ENCODE measurements around the gene NEDD9. TPM values are rescaled to one million over a fixed set of nuclear protein-coding genes. Genes with fewer than 3 reads are reported as not detected.
A peak's percentile ranks its signal among the peaks of the same experiment; 100 is the strongest.

NEDD9 gene
- polyA plus RNA-seq, 1 donor: 67.0 TPM

DNA sequence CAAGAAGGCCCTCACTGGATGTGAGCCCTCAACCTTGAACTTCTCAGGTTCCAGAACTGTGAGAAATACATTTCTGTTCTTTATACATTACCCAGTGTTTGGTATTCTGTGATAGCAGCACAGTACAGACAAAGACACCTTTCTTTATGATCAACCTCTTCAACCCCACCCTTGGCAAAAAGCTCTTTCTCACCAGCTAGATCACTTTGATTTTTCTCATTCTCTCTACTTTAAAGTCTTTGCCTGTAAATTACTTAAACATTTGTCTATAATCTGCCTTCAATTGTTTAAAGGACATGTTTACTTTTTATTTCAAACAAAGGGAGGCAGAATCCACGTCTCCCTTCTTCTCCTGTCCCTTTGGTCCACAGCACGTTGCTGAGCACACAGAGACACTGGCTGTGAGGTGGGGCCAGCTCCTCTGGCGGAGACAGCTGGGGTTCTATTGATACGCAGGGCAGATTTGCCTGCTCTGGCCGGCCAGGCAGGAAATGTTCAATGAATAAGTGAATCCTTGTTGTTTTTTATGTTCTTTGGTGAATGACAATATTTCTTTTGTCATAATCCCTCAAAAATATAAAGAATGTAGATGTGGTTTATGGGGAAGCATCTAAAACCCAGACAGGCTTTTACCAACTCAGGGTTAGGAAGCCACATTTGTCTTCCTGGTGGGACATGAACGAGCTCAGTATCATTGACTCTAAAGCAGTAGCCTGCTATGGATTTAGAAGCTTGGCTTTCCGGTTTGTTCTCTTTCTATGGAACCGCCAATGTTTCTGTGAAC lies 52.9 kb downstream of the NEDD9 start:
- no peak for DNase-seq

DNA sequence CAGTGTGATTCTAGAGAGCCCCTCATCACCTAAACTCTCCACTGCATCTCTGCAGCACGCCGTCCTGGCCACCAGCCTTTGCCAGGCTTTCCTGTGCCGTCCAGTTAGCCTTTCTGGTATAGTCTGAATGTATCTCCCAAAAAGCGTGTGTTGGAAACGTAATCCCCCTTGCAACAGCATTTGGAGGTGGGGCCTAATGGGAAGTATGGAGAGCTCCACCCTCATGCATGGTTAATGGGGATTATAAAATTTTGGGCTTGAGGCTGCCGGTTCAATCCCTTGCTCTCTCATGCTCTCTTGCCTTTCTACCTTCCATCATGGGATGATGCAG lies 53.4 kb downstream of the NEDD9 start:
- DNase-seq: no peak

DNA sequence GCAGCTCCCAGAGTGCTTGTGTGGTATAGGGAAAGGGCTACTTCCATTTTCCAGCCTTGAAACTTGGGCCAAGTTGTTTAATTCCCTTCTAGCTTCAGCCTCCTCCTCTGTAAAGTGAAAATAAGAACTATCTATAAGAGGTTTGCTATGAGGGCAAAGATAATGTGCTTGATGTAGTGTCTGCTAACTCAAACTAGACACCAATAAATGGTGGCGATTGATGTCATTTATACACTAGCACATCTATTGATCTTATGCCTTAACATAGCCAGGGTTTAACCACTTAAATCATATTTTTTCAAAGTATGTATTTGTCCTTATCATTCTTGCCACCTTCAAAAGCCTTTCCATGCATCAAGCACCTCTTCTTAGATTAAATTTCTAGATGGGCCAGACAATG lies 55.2 kb downstream of the NEDD9 start:
- DNase-seq: no peak

DNA sequence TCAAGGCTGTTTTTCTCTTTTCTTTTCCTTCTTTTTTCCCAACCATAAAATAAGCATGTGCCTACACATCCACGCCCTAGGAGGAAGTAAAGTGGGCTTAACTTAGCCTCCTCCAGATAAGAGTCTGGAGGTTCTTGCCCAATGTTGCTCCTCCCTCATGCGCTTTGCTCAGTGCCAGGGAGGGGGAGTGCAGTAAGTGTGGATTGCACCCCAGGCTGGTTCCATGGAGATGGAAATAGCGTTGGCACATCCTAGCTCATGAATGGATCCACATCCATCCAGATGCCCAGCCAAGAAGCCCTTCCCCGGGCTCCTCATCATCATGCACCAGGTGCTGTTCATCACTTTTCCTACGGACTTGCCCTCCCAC lies 58.2 kb downstream of the NEDD9 start:
- DNase-seq: no peak

- peak; percentile 72 for DNase-seq
These were observed 59.8 kb downstream of the NEDD9 start for GRCh38 chr6:11172501-11173327.

- no peak for DNase-seq
These were observed 60.5 kb downstream of the NEDD9 start for GRCh38 chr6:11171952-11172351.

DNA sequence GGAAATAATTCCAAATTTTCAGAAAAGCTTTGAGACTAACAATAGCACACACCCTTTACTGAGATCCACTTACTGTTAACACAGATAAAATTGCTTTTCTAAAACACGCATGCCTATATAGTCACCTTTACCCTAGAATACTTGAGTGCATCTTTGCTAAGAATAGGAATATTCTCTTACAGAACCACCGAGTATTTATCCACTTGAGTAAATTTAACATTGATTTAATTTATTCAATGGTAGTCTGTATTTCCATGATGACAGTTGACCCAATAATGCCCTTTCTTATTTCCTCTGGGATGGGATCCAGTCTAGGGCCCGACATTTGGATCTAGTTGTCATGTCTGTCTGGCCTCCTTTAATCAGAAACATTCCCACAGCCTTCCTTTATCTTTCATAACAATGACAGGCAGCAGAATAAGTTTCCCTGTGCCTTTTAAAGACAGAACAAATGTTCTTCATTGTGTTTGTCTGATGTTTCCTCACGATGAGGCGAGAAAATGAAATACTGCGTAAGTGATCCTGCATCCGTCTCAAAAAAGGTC lies 64.3 kb downstream of the NEDD9 start:
- DNase-seq: no peak

GRCh38 chr6:11166948-11167347 lies 65.5 kb downstream of the NEDD9 start:
- DNase-seq: no peak

DNA sequence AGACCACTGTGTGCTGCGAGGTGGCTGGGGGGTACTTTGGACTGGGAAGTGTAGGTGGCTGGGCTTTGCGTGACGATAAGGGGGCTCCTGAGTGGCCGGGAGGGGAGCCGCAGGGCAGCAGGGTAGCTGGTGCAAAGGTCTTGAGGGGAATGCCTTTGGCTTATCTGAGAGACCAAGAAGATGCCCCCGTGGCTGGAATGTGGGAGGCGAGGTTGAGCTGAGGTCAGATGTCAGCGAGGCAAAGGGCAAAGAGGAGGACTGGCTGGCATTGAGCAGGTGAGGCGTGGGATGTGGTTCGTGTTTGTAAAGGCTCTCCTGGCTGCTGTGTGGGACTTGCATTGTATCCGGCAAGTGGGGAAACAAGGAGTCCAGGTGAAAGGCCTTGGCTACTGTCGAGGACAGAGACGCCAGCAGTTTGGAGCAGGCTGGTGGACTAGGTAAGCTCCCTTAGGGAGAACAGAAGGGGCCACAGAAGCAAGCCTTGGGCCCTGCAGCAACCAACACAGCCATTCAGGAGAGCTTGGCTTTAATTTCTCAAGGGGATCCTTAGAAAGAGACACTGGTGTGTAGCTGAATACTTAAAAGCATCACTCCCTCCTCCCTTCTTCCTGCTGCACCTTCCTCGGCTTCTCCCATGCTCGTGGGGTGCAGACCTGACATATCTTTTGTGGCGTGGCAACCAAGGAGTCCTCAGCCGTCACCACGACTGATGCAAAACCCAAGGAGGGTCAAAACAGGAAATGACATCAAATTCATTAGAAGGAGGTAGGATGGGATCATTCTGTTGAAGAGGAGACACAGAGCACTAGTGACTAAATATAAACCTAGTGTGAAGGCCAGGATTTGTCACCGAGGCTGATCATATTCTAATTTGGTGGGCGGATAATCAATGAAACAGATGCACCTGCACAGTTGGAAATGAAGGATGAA lies 67.5 kb downstream of the NEDD9 start:
- DNase-seq: no peak

DNA sequence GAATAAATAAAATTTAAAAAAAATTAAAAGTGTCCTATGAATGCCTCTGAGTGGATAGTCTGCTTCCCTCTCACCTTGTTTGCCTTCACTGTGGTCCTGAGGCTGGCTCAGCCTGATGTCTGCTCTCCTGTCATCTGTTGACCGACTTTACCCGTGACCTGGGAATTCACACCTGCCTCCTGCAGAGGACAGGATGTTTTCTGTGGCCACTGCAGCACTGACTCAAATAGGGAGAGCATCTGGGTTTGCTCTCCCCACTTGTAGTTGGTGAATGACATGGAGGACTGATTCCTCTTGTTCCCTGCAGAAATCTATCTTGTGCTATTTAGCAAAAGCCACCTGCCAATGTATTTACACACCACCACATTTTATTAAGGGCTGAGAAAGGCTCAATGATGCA lies 68.5 kb downstream of the NEDD9 start:
- DNase-seq: no peak

DNA sequence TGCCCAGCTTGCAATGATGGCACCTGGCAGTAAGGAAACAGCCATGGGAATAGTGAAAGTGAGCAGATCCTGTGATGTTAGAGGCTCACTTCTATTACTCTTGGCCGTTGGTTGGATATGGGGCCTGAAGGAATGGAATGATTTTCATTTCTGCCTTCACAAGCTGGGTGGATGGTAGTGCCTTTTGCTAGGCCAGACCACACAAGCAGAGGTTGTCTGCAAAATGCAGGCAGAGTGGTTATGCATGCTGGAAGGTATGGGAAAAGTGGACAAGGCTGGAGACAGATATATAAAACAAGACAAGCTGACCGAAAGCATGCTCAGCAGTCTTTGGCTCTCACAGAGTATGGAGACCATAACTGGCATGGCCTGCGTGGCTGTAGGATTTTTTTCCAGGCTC lies 70.2 kb downstream of the NEDD9 start:
- no peak for DNase-seq

GRCh38 chr6:11161031-11161956 lies 71.2 kb downstream of the NEDD9 start:
- no peak for DNase-seq

- DNase-seq: no peak
These were observed 72.3 kb downstream of the NEDD9 start for GRCh38 chr6:11160199-11160598.

- no peak for DNase-seq
These were observed 76.9 kb downstream of the NEDD9 start for GRCh38 chr6:11155589-11155988.

- DNase-seq: no peak
These were observed 79.0 kb downstream of the NEDD9 start for GRCh38 chr6:11153447-11153846.

- DNase-seq: no peak
These were observed 79.9 kb downstream of the NEDD9 start for GRCh38 chr6:11152581-11152980.

DNA sequence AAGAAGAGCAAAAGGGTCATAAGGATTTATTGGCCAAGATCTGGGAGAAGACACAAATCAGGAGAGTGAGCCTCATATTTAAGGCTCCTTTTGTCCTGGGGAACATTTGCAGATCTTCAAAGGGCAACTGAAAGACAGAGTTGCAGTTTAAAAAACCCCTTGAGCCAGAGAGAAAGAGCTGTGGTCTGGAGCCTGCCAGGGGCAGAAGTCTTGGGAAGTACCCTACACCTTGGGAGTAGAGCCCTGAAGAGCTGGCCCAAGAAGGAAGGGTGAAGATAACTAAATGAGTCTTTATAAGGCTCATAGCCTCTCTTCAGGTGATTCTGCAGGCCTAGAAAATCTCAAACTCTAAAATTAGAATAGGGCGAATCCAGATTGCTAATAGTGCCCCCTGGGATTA lies 81.0 kb downstream of the NEDD9 start:
- no peak for DNase-seq

GRCh38 chr6:11149551-11149950 lies 82.9 kb downstream of the NEDD9 start:
- no peak for DNase-seq

GRCh38 chr6:11146117-11146826 lies 86.2 kb downstream of the NEDD9 start:
- DNase-seq: no peak

- peak; percentile 69 for DNase-seq
These were observed 88.0 kb downstream of the NEDD9 start for GRCh38 chr6:11144393-11144851.
